Measurements from ENCODE around the gene NKAIN2.
"Not testable (repeated sequence)": the region's sequence is repeated elsewhere in the genome, so short reads cannot be mapped to it uniquely, and the experiment has no call there.

The NKAIN2 gene

DNA sequence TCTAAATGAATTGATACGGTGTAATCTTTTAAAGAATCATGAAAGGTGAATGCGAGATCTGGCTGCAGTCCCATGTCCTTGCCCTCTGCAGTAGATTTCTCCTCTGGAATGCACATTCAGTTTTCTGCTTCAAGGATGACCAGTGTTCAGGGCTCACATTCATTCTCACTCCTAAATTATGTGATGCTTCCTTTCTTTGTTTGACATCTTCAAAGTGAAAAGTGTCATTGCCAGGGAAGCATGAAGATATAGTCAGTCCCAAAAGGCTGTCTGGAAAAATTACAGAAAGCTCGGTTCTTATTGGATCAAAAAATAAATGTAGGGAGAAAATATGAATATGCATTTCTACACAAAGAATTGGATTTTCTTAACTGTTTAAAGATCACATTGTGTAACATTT, 395.6 kb downstream of the NKAIN2 start:
- no peak overlapping the region for H3K9ac ChIP-seq
- H3K4me2 ChIP-seq = no peak overlapping the region
- H3K27ac ChIP-seq = no peak overlapping the region
- no peak for TF ChIP-seq Cebpa-rat (IDR thresholded peaks at IDR 0.05)
- no peaks in the 10 kb centered on the region for H3K4me1 ChIP-seq
- H4K20me1 ChIP-seq = no peaks in the 10 kb centered on the region
- no peaks in the 10 kb centered on the region for H3K9me3 ChIP-seq
- no peaks in the 10 kb centered on the region for H3K27me3 ChIP-seq
- H3K36me3 ChIP-seq = no peaks in the 10 kb centered on the region
- H3K4me3 ChIP-seq = no peak overlapping the region

DNA sequence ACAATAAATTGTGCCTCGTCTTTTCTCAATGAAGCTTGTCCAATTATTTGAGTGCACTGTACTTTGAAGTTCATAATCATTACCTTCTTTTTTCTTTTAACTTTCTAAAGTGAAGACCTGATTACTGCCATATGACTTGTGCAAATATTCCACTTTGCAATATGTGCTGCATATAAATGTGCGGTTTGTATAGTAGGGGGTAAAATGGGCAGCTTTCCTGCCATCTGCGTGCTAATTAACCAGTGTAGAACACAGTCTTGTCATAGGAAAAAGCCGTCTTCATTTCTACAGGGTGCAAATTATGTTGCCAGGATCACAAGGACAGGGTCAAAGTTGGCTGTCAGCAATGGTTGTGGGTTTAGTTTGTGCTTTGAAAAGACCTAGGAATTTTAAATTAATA, 397.0 kb downstream of the NKAIN2 start:
- H3K9ac ChIP-seq = no peak overlapping the region
- TF ChIP-seq Cebpa-rat (IDR thresholded peaks at IDR 0.05) = no peak
- no peak overlapping the region for H3K4me3 ChIP-seq
- no peaks in the 10 kb centered on the region for H3K4me1 ChIP-seq
- H3K27me3 ChIP-seq = no peaks in the 10 kb centered on the region
- H3K27ac ChIP-seq = no peak overlapping the region
- H4K20me1 ChIP-seq = no peaks in the 10 kb centered on the region
- H3K4me2 ChIP-seq = no peak overlapping the region
- H3K36me3 ChIP-seq = no peaks in the 10 kb centered on the region
- no peaks in the 10 kb centered on the region for H3K9me3 ChIP-seq

DNA sequence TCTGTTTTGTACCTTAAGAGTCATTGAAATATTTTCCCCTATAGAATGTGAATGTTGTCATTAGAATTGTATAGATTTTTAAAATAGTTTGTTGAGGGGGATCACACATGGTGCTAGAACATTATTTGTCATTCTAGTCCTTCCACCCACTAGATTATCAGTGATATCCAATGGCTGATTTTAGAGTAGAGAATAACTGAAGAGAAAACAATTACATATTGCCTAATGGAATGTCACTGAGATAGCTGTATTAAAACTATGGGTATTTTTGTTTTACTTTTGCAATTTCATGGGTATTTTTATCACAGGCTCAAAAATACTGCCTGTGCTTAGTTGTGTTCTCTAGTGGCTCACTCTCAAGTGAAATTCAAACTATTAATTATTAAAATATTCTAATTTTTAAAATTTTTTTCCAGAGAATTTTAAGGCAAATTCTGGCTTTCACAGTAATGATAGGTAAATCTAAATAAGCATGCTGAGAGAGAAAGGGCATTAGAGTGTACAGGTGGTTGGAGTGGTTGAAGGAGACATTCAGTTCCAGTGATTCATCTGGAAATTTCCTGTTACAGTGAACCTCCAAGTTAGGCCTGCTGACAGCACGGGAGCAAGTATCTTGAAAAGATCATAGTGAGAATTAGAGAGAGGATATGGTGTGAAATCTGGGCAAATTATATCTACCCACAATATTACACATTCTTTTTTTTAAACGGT, 399.6 kb downstream of the NKAIN2 start:
- H4K20me1 ChIP-seq = no peaks in the 10 kb centered on the region
- no peaks in the 10 kb centered on the region for H3K27me3 ChIP-seq
- H3K9me3 ChIP-seq = no peaks in the 10 kb centered on the region
- no peak overlapping the region for H3K4me2 ChIP-seq
- H3K27ac ChIP-seq = no peak overlapping the region
- no peak overlapping the region for H3K4me3 ChIP-seq
- H3K4me1 ChIP-seq = no peaks in the 10 kb centered on the region
- H3K36me3 ChIP-seq = no peaks in the 10 kb centered on the region
- TF ChIP-seq Cebpa-rat (IDR thresholded peaks at IDR 0.05) = no peak
- H3K9ac ChIP-seq = no peak overlapping the region

DNA sequence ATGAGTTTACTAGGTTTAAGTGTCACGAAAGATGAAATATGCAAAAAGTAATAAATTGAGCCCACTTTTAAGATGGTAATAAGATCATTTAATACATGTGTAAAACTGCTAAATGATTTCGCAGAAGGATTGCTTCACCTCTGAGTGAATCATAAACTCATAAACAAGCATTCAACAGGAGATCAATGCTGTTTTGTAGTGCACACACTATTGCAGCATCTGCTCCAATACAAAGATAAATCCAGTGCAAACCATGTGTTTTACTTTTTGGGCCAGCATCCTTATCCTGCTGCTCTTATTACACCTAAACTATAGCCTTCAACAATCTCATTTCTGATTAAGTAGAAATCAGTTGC, 400.1 kb downstream of the NKAIN2 start:
- H3K27ac ChIP-seq = no peak overlapping the region
- no peak overlapping the region for H3K4me2 ChIP-seq
- no peaks in the 10 kb centered on the region for H4K20me1 ChIP-seq
- H3K36me3 ChIP-seq = no peaks in the 10 kb centered on the region
- no peaks in the 10 kb centered on the region for H3K27me3 ChIP-seq
- H3K4me1 ChIP-seq = no peaks in the 10 kb centered on the region
- H3K9me3 ChIP-seq = no peaks in the 10 kb centered on the region
- H3K9ac ChIP-seq = no peak overlapping the region
- no peak overlapping the region for H3K4me3 ChIP-seq
- TF ChIP-seq Cebpa-rat (IDR thresholded peaks at IDR 0.05) = no peak

DNA sequence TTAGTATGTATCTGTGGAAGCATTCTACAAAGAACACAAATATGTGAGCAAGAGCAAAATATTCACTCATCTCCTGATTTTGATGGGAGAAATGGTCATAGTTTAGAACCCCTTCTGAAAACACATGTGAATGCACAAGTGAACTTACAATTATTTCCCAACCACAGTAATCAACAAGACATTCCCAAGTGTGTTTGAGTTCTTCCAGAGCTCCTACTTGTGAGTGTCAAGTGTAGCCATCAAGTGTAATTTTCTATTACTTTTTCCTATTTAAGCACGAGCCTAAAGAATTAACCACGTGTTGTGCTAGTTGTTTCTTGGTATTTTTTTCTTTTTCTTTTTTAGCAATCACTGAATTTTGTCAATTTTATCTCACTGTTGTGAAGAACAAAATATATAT, 402.3 kb downstream of the NKAIN2 start:
- no peaks in the 10 kb centered on the region for H3K36me3 ChIP-seq
- H3K27me3 ChIP-seq = no peaks in the 10 kb centered on the region
- H4K20me1 ChIP-seq = no peaks in the 10 kb centered on the region
- H3K4me3 ChIP-seq = no peak overlapping the region
- no peak overlapping the region for H3K9ac ChIP-seq
- H3K4me1 ChIP-seq = no peaks in the 10 kb centered on the region
- H3K4me2 ChIP-seq = no peak overlapping the region
- H3K27ac ChIP-seq = no peak overlapping the region
- no peaks in the 10 kb centered on the region for H3K9me3 ChIP-seq
- no peak for TF ChIP-seq Cebpa-rat (IDR thresholded peaks at IDR 0.05)

- Histone ChIP-seq H3K4me3 (no peak overlapping the region), H3K9ac (no peak overlapping the region), H3K36me3 (no peaks in the 10 kb centered on the region), H3K9me3 (no peaks in the 10 kb centered on the region), H3K4me2 (no peak overlapping the region), H3K27me3 (no peaks in the 10 kb centered on the region), H3K4me1 (no peaks in the 10 kb centered on the region), H3K27ac (no peak overlapping the region), H4K20me1 (no peaks in the 10 kb centered on the region)
- TF ChIP-seq Cebpa-rat (IDR thresholded peaks at IDR 0.05) = no peak
These were observed 420.1 kb downstream of the NKAIN2 start for GRCh38 chr6:124223611-124224345.

GRCh38 chr6:124226396-124226795, 422.7 kb downstream of the NKAIN2 start:
- Histone ChIP-seq H3K27ac (no peak overlapping the region), H3K4me2 (no peak overlapping the region), H3K36me3 (no peaks in the 10 kb centered on the region), H3K4me1 (no peaks in the 10 kb centered on the region), H4K20me1 (no peaks in the 10 kb centered on the region), H3K4me3 (no peak overlapping the region), H3K9me3 (peaks cover 13% of the 10 kb centered on the region), H3K9ac (no peak overlapping the region), H3K27me3 (no peaks in the 10 kb centered on the region)
- TF ChIP-seq Cebpa-rat (IDR thresholded peaks at IDR 0.05) = no peak

- H3K27ac ChIP-seq = no peak overlapping the region
- H3K27me3 ChIP-seq = no peaks in the 10 kb centered on the region
- no peak overlapping the region for H3K4me2 ChIP-seq
- H3K4me3 ChIP-seq = no peak overlapping the region
- no peak overlapping the region for H3K9ac ChIP-seq
- no peak for TF ChIP-seq Cebpa-rat (IDR thresholded peaks at IDR 0.05)
- peaks cover 13% of the 10 kb centered on the region for H3K9me3 ChIP-seq
- H3K36me3 ChIP-seq = no peaks in the 10 kb centered on the region
- H4K20me1 ChIP-seq = no peaks in the 10 kb centered on the region
- H3K4me1 ChIP-seq = no peaks in the 10 kb centered on the region
These were observed 429.6 kb downstream of the NKAIN2 start for GRCh38 chr6:124233221-124233620.

- Histone ChIP-seq H3K4me2 (no peak overlapping the region), H3K27ac (no peak overlapping the region), H3K4me3 (no peak overlapping the region), H3K27me3 (no peaks in the 10 kb centered on the region), H3K4me1 (no peaks in the 10 kb centered on the region), H3K9me3 (peaks cover 8% of the 10 kb centered on the region), H3K9ac (no peak overlapping the region), H4K20me1 (no peaks in the 10 kb centered on the region), H3K36me3 (no peaks in the 10 kb centered on the region)
- no peak for TF ChIP-seq Cebpa-rat (IDR thresholded peaks at IDR 0.05)
These were observed 431.1 kb downstream of the NKAIN2 start for GRCh38 chr6:124234801-124235200.

DNA sequence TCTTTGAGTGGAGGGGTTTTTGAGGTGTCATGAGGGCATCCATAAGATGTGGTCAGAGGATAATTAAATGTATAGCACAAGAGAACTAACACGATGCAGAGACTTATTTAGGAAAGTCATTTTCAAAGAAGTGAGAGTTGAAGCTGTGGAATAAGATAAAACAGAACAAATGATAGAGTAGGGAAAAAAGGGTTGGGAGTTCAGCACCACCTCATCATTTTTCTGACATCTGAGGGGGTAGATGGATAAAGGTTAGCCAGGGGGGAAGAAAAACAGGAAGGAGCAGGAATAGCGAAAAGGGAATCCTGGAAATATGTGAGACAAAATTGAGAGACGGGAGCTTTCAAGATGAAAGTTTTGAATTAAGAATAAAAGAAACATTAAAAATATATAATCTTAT, 434.2 kb downstream of the NKAIN2 start:
- TF ChIP-seq Cebpa-rat (IDR thresholded peaks at IDR 0.05) = no peak
- no peaks in the 10 kb centered on the region for H3K36me3 ChIP-seq
- H3K4me1 ChIP-seq = no peaks in the 10 kb centered on the region
- H3K27ac ChIP-seq = no peak overlapping the region
- H3K4me2 ChIP-seq = no peak overlapping the region
- H3K9me3 ChIP-seq = no peaks in the 10 kb centered on the region
- H3K9ac ChIP-seq = no peak overlapping the region
- H3K4me3 ChIP-seq = no peak overlapping the region
- no peaks in the 10 kb centered on the region for H3K27me3 ChIP-seq
- no peaks in the 10 kb centered on the region for H4K20me1 ChIP-seq

- H3K27ac ChIP-seq = not testable (repeated sequence)
These were observed 434.7 kb downstream of the NKAIN2 start for GRCh38 chr6:124238408-124238807.

More at GRCh38 chr6:124238408-124238807, 434.7 kb downstream of the NKAIN2 start:
- H3K9ac ChIP-seq, H3K4me1 ChIP-seq, H3K36me3 ChIP-seq, H3K4me2 ChIP-seq, H3K9me3 ChIP-seq, H3K4me3 ChIP-seq, H4K20me1 ChIP-seq, H3K27me3 ChIP-seq: not testable (repeated sequence)
